NK-92 (cell line): ENCODE results near the gene MRPL24.
"Not testable (repeated sequence)": the region's sequence is repeated elsewhere in the genome, so short reads cannot be mapped to it uniquely, and the experiment has no call there.

ENCODE experiments used
- DNase-seq: peaks from one replicate; lab custom pipeline; 2025; ENCODE audit not compliant: unreplicated experiment; lab: John Stamatoyannopoulos, UW

MRPL24 gene

GRCh38 chr1:156740741-156741480, at the start of gene MRPL24:
TSS of gene MRPL24 (minus strand) at chr1:156741088. CDS start at chr1:156738704, 2,384 bp downstream.
- DNase-seq: peak; percentile 94

DNA sequence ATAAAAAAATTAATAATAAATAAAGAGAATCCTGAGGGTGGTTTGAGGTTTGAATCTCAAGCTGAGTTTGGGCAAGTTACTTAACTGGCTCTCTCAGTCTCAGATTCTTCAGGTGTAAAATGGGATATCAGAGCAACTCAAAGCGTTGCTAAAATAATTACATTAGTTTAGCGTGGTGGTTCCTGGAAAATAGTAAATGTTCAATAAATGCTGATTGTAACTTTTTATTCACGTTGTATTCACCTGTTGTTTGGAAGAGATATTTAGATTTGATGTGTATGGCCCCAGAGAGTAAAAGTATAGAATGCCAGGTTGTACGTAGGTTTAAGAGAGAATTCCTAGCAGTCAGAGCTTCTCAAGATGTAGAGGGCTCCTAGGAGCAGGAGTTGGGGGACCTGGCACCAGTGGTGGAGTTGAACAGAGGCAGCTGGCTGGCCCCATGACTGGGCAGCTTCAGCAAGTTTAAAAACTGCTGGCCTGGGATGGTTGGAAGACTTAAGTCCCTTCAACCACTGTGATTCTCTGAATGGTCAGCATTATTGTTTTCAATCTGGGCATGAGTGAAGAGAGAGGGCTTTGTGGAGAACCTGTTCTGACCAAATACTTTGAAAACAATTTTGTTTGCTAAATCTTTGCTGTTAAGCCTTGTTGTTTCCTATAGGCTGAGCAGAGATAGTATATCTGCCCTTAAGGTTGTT, 48.9 kb upstream of the MRPL24 start:
- DNase-seq: no peak

DNA sequence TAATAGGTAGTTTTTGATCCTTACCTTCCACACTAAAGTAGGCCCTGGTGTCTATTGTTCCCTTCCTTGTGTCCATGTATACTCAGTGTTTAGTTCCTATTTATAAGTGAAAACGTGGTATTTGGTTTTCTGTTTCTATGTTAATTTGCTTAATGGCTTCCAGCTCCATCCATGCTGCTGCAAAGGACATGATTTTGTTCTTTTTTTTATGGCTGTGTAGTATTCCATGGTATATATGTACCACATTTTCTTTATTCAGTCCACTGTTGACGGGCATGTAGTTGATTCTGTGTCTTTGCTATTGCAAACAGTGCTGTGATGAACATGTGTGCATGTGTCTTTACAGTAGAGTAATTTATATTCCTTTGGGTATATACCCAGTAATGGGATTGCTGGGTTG, 47.2 kb upstream of the MRPL24 start:
- no peak for DNase-seq

- DNase-seq: no peak
These were observed 45.8 kb upstream of the MRPL24 start for GRCh38 chr1:156786640-156787039.

DNA sequence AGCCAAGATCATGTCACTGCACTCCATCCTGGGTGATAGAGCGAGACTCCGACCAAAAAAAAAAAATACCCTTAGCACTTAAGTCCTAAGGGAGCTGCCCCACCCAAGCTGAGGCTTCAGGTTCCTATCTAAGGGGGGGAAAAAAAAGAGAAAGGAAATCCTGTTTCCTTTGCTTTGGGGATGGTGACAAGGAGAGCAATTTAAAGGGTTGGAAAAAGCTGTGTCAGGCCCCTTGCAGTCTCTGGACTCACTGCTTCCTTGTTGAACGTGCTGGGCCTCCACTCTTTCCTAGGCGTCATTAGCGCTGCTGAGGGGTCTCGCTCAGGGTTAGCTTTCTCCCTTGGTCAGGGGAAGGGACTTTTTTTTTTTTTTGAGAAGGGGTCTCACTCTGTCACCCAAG, 44.6 kb upstream of the MRPL24 start:
- DNase-seq: no peak

DNA sequence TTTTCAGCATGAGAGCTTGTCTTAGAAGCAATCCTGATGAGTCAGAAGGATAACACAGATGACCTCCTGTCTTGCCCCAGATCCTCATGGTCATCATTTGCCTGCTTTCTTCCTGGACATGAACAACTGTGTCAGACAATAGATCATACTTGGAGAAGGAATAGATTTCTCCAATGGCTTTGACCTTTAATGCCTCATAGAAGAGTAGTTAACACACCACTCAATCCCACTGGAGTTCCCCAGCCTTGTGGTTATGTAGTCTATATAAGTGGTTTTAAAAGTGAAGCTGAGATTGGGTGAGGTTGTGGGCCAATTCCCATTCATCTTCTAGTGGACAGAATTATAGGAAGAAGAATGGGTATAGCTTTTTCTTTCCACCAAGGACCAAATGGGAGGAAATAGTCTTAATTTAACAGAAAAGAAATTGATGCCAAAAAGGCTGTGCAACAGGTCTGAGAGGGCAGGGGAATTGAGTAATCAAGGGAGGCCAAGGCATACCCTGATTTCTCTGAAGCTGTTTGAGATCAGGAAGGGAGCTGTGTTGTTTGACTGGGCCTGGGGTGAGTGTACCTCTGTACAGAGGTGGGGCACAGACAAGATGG, 40.8 kb upstream of the MRPL24 start:
- DNase-seq: no peak

DNA sequence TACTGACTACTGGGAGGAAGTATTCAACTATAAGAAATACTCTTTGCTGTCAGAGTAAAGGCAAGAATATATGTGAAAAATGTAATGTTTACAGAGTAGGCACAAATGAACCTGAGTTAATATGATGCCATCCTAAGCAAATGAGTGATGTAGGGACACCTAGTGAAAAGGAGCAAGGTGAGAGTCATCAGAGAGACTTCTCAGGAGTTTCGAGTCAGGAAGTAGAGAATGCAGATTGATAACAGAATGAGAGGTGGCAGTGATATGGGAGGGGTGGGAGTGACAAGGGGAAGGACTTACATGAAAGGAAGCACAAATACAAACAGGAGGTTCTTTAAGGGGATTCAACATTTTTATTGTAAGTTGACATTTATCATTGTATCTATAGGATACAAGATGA, 36.7 kb upstream of the MRPL24 start:
- DNase-seq: no peak

DNA sequence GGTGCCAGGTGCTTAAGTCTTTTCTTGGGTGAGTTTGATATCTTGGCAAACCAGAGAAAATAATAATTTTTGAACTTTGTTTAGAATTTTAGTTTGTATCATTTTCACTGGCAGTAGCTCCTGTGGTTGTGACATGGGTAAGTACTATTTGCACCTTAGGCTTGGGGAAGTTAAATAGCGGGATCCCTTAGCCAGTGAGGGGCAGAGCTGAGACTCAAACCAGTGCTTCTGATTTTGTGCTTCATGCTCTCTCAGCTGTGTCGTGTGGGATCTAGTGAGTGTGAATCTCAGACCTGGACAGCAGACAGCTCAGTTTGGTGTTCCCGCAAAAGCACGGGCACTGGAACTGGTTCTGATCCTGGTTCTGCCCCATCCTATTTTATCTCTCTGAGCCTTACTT, 36.1 kb upstream of the MRPL24 start:
- DNase-seq: no peak

GRCh38 chr1:156775799-156776198, 34.9 kb upstream of the MRPL24 start:
- DNase-seq: no peak

DNA sequence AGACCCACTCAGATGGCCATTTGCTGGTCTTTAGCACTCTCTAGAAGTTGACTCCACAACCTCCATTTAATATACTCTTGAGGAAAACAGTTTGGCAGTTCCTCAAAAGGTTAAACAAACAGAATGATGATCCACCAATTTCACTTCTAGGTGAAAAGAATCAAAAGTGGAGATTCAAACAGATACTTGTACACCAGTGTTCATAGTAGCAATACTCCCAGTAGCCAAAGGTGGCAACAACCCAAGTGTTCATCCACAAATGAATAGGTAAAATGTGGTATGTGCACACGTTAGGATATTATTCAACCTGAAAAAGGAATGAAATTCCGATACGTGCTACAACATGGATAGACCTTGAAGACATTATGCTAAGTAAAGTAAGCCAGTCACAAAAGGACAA, 32.7 kb upstream of the MRPL24 start:
- no peak for DNase-seq

DNA sequence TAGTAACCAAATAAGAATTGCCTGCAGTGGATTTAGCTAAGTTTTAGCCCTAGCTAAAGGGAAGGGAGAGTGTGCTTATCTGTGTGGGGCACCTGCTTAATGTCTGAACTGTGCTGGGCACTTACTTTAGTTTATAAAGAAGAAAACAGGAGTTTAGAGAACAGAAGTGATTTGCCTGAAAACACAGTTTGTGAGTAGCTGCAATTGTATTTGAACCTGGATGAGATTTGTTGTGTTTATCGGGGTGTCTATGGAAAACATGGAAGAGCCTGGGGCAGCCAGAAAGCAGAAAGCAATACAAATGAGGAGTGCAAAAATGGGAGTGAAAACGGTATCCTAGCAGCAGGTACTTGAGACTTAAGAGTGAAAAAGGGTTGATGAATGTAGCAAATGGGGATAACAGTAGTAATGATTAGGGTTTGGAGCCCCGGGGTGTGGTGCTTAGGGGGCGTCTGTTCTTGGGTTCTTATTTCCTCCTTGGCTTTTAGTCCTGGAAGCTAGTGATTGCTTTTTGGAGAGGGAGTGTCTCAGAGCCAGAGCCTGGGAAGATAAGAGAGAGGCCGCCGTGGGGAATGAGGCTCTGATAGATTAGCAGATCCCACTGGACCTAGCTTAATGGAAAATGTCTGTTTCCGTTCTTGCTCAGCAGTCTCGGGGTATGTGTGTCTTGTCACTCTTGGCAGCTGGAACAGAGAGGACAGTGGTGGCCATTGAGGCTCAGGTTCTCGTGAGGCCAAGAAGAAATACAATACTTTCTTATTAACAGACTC, 32.0 kb upstream of the MRPL24 start:
- no peak for DNase-seq

DNA sequence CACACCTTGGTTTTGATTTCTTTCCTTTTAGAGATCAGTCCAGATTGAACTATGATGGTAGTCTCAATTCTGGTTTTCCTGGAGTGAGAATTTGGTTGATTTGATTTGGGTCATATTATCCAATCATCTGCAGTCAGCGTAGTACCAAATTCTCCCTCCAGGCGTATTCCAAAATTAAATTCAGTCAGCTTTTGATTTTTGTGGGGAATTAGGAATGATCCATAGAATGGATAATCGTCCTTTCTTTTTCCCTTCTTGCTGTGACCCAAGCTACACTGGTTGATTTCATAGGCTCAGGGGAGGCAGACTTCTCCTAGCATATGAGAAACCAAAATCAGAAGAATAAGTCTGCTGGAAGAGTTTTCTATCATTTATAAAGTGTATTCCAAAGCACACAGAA, 31.3 kb upstream of the MRPL24 start:
- DNase-seq: no peak

GRCh38 chr1:156768610-156769295, 27.9 kb upstream of the MRPL24 start:
- DNase-seq: no peak

DNA sequence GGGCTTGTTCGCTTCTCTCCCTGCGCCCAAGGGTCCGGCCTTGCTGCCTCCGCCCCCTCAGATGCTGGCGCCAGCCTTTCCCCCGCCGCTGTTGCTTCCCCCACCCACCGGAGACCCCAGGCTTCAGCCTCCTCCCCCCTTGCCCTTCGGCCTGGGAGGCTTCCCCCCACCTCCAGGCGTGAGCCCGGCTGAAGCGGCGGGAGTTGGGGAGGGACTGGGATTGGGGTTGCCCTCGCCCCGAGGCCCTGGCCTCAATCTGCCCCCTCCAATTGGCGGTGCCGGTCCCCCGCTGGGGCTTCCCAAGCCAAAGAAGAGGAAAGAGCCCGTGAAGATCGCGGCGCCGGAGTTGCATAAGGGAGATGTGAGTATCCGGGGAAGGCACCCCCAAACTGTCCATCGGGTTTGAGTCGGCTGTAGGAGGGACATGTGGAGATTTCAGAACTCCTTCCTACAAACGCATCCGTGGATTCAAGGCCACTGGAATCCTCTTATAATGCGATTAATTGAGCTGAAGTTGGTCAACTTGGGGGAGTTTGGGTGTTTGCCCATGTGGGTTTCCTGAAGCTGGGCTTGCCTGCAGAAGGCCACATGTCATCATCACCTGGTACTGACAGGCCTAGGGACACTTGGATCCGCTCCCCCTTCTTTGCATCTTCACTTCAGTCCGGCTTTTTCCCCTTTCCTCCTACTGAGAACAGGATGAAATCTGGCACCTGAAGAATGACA, 27.2 kb upstream of the MRPL24 start:
- DNase-seq: no peak

DNA sequence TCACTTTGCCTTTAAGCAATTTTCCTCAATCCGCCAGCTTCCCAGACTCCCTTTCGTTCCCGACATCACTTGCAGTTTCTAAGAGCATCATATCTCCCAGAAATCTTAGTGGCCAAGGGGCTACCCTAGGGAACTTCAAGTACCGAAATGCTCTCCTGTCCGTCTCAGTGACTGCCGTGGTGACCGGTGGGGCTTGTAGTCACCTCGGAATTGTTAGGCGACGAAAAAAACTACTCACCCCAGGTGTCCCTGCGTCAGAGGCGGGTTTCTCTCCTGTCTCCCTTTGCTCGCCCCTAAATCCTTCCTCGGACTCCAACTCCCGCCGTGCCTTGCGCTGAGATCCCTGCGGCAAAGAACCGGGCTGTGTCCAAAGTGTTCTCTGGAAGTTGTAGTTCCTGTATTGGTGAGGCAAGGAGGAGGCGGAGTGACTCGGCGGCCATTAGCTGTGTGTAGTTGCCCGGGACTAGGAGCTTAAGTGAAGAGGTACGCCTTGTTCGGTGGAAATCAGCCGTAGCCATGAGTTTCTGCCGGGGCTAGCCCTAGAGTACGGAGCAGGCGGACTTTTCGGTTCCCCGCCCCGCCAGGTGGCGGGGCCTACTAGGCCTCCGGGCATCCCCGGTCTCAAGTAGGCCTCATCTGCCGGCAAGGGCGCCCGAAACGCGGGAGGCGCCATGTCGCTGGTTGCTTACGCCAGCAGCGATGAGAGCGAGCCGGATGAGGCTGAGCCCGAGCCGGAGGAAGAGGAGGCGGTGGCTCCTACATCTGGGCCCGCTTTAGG, 26.4 kb upstream of the MRPL24 start, which contains the start of gene PRCC:
TSS of gene PRCC (plus strand) at position 435 of the 778 bp plus-strand sequence. CDS start at position 672, 237 bp downstream.
- peak; percentile 89 for DNase-seq

DNA sequence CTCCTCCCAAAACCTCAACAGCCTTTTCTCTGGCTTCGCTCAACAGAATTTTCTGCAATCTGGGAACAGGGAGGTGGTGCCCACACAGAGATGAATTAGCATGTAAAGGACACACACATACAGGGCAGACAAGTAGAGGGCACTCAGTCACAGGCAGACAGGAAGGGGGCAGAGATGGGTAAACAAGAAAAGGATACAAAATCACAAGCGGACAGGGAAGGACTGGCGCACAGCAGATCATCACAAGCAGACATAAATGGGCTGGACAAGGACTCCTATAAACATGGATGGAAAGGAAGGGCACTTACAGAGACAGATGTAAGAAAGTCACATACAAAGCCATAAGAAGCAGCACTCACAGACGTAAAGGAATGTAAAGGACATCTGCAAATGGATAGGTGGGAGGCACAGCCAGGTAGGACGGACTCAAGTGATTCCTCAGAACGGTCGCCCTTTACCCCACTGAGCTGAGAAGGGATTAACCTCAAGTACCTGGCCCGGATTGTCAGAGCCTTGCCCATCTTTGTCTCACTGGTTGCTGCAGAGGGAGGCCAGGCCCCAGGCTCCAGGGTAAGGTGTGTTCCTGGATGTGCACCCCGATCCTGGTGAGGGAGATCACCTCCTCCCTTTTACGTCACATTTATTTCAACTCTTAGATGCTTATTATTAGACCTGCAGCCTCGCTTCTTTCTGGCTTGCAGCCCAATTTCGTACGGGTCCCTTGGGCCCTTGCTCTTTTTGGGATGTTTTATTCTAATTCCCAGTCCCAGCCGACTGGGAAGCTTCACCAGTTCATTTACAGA, 25.6 kb upstream of the MRPL24 start:
- no peak for DNase-seq

DNA sequence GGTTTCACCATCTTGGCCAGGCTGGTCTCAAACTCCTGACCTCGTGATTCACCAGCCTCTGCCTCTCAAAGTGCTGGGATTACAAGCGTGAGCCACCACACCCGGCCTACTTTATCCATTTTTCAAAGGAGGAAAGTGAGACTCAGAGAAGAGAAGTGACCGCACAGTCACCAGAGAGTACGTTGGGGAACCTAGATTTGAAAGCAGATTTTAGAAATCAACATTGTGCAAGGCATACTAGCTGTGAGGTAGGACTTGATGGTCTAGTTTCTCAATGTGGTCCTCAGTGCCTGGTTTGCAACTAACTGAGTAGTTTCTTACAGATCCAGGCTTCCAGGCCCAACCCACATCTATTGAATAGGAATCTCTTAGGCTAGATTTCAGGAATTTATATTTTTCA, 24.8 kb upstream of the MRPL24 start:
- DNase-seq: no peak

DNA sequence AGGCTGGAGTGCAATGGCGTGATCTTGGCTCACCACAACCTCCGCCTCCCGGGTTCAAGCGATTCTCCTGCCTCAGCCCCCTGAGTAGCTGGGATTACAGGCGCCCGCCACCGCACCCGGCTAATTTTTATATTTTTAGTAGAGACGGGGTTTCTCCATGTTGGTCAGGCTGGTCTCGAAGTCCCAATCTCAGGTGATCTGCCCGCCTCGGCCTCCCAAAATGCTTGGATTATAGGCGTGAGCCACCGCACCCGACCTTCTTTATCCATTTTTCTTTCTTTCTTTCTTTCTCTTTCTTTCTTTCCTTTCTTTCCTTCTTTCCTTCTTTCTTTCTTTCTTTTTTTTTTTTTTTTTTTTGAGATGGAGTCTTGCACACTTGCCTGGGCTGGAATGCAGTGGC, 24.2 kb upstream of the MRPL24 start:
- not testable (repeated sequence) for DNase-seq

DNA sequence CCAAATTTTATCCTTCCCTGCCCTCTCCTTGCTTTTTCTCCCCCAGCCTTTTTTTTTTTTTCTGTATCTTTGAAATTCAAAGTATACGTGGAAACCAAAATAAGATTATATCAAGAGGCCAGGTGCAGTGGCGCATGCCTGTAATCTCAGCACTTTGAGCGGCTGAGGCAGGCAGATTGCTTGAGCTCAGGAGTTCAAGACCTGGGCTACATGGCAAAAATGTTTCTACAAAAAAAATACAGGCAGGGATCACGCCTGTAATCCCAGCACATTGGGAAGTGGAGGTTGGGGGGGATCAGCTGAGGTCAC, 19.9 kb upstream of the MRPL24 start:
- DNase-seq: no peak
